NT2/D1 (cell line): ENCODE measurements around the gene SPATA31D1.
"Not testable (repeated sequence)": the region's sequence is repeated elsewhere in the genome, so short reads cannot be mapped to it uniquely, and the experiment has no call there.

ENCODE experiments used
- SUZ12 ChIP-seq: IDR thresholded peaks from 2 replicates; pipeline ENCODE4 v1.6.1; 2011; ENCODE audit not compliant: insufficient read length, insufficient read depth; ENCODE audit errors: extremely low read depth
- YY1 ChIP-seq: IDR thresholded peaks from 2 replicates; pipeline ENCODE4 v1.6.1; 2011; ENCODE audit not compliant: insufficient read length, insufficient read depth
- ZNF274 ChIP-seq: IDR thresholded peaks from 2 replicates; pipeline ENCODE4 v1.6.1; 2011; ENCODE audit warnings: mild to moderate bottlenecking, low read depth, low read length

DNA sequence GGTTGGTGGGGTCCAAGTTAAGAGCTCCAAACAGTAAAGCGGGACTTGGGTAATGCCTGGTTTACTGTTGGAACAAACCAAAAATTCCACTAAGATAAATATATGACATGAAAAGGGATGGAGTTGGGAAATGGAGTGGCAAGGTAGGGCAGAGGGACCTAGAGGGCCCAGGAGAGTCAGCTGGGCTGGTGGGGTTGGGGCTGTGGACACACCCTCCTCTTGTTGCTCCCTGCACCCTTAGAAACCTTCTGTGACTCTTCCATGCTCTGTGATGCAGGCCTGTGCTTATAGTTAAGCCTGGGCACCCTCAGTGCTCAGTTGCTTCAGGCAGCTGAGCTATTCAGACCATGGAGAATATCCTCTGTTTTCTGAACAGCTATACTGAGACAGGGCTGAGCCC is at the start of gene SPATA31D1:
- not testable (repeated sequence) for TF ChIP-seq SUZ12, YY1, ZNF274
